H1 (cell line): ENCODE results near the gene GSG1L. TPM values are rescaled to one million over a fixed set of nuclear protein-coding genes. Genes with fewer than 3 reads are reported as not detected.

Source experiments
- CTCF ChIA-PET: fragments of 300-600 bp; sonication (Branson Sonifier 250); formaldehyde crosslinking; loops from one replicate; lab custom pipeline; 2021; ENCODE audit not compliant: partially characterized antibody; lab: Charles Lee
- POLR2A ChIA-PET: fragments of 300-600 bp; sonication (Branson Sonifier 250); formaldehyde crosslinking; loops from one replicate; lab custom pipeline; 2021; ENCODE audit warnings: inconsistent platforms; ENCODE audit not compliant: partially characterized antibody; lab: Charles Lee
- DNase-seq, 2 experiments: peaks; one replicate each; pipeline versions ENCODE4 v3.0.0 to v3.0.0-alpha.2; 2010 to 2022; ENCODE audit warnings: low spot score in 2 of 2, low read depth in 1 of 2, mixed read lengths in 1 of 2
- FAIRE-seq: peaks from 2 replicates; lab custom pipeline; 2011; peaks lifted over from hg19 to GRCh38; lab: Jason Lieb, UNC
- H2AFZ ChIP-seq: 2 replicates; pipeline ENCODE4 v1.8.1; 2012; ENCODE audit warnings: low read length, inconsistent platforms
- H2AK5ac ChIP-seq: 2 replicates; pipeline ENCODE4 v1.6.1; 2013; ENCODE audit warnings: low read depth, low read length
- H2BK120ac ChIP-seq: replicated peaks from 2 replicates; pipeline ENCODE3; 2013; ENCODE audit warnings: low read depth, low read length, inconsistent platforms
- H2BK12ac ChIP-seq: 2 replicates; pipeline ENCODE4 v1.6.1; 2013; ENCODE audit warnings: low read depth, low read length
- H2BK15ac ChIP-seq: 2 replicates; pipeline ENCODE4 v1.6.1; 2013; ENCODE audit warnings: low read length
- H2BK20ac ChIP-seq: 2 replicates; pipeline ENCODE4 v1.6.1; 2013; ENCODE audit warnings: low read length
- H2BK5ac ChIP-seq: 2 replicates; pipeline ENCODE4 v1.6.1; 2013; ENCODE audit warnings: low read depth, low read length
- H3K14ac ChIP-seq: 2 replicates; pipeline ENCODE4 v1.6.1; 2013; ENCODE audit warnings: inconsistent platforms; ENCODE audit not compliant: insufficient read length
- H3K18ac ChIP-seq: 2 replicates; pipeline ENCODE4 v1.6.1; 2013; ENCODE audit warnings: low read length; ENCODE audit errors: extremely low read depth
- H3K23ac ChIP-seq: 2 replicates; pipeline ENCODE4 v1.6.1; 2013; ENCODE audit warnings: inconsistent platforms; ENCODE audit not compliant: insufficient read length
- H3K23me2 ChIP-seq: 2 replicates; pipeline ENCODE4 v1.6.1; 2013; ENCODE audit warnings: low read depth, low read length
- H3K27ac ChIP-seq: 2 replicates; pipeline ENCODE4 v1.6.1; 2011; ENCODE audit warnings: low read depth, low read length, inconsistent platforms
- H3K27me3 ChIP-seq, 4 experiments: replicated peaks in 1 of 4; 1 replicate in 1 of 4; 2 replicates in 3 of 4; pipeline versions ENCODE4 v1.6.1 to v1.8.1; 2011 to 2013; ENCODE audit warnings: low read length in 3 of 4, mild to moderate bottlenecking in 3 of 4, inconsistent platforms in 2 of 4, mixed read lengths in 2 of 4, moderate library complexity in 1 of 4; ENCODE audit not compliant: control insufficient read depth in 3 of 4, insufficient read depth in 3 of 4; ENCODE audit errors: extremely low read depth in 1 of 4
- H3K36me3 ChIP-seq, 4 experiments: 2 replicates each; pipeline versions ENCODE4 v1.6.1 to v1.8.1; 2011 to 2013; ENCODE audit warnings: mild to moderate bottlenecking in 4 of 4, low read length in 3 of 4, moderate library complexity in 2 of 4, control low read depth in 1 of 4, inconsistent platforms in 1 of 4; ENCODE audit not compliant: insufficient read depth in 4 of 4, control insufficient read depth in 2 of 4
- H3K4ac ChIP-seq: replicated peaks from 2 replicates; pipeline ENCODE3; 2013; ENCODE audit warnings: low read length, low read depth, mixed read lengths, inconsistent platforms; ENCODE audit not compliant: insufficient read length
- H3K4me1 ChIP-seq, 4 experiments: replicated peaks in 1 of 4; 1 replicate in 1 of 4; 2 replicates in 3 of 4; pipeline versions ENCODE4 v1.6.1 to v1.8.1; 2011 to 2013; ENCODE audit warnings: low read length in 3 of 4, inconsistent platforms in 2 of 4, mixed read lengths in 1 of 4; ENCODE audit not compliant: insufficient read depth in 4 of 4, control insufficient read depth in 3 of 4
- H3K4me2 ChIP-seq, 2 experiments: 2 replicates each; pipeline versions ENCODE4 v1.6.1 to v1.8.1; 2011 to 2013; ENCODE audit warnings: low read depth in 2 of 2, low read length in 2 of 2, control low read depth in 1 of 2, inconsistent platforms in 1 of 2, mild to moderate bottlenecking in 1 of 2; ENCODE audit not compliant: insufficient read depth in 1 of 2
- H3K4me3 ChIP-seq, 4 experiments: fragments of 200-600, 300-600 bp in 1 of 4; sonication (generic), shearing (Covaris generic), sonication (Bioruptor Twin) in 1 of 4; 2 replicates each; pipeline versions ENCODE4 v1.5.1 to v1.8.1; 2011 to 2016; ENCODE audit warnings: low read length in 4 of 4, low read depth in 3 of 4, control low read depth in 2 of 4, inconsistent platforms in 2 of 4, mild to moderate bottlenecking in 2 of 4, mixed read lengths in 1 of 4, moderate library complexity in 1 of 4; ENCODE audit not compliant: insufficient read depth in 2 of 4; ENCODE audit errors: extremely low read depth in 1 of 4
- H3K56ac ChIP-seq: replicated peaks from 2 replicates; pipeline ENCODE3; 2013; ENCODE audit warnings: low read depth, mild to moderate bottlenecking, mixed read lengths, low read length, inconsistent platforms; ENCODE audit not compliant: insufficient read length
- H3K79me1 ChIP-seq: 2 replicates; pipeline ENCODE4 v1.6.1; 2013; ENCODE audit warnings: low read depth, low read length, control low read depth
- H3K79me2 ChIP-seq, 2 experiments: 2 replicates each; pipeline versions ENCODE4 v1.6.1 to v1.8.1; 2012 to 2013; ENCODE audit warnings: low read length in 2 of 2, mild to moderate bottlenecking in 2 of 2, inconsistent platforms in 1 of 2; ENCODE audit not compliant: insufficient read depth in 2 of 2, control insufficient read depth in 1 of 2
- H3K9ac ChIP-seq, 4 experiments: replicated peaks in 1 of 4; 1 replicate in 1 of 4; 2 replicates in 3 of 4; pipeline versions ENCODE4 v1.6.1 to v1.8.1; 2011 to 2013; ENCODE audit warnings: low read depth in 3 of 4, low read length in 3 of 4, control low read depth in 2 of 4, mild to moderate bottlenecking in 2 of 4, moderate library complexity in 2 of 4, inconsistent platforms in 1 of 4; ENCODE audit errors: extremely low read depth in 1 of 4
- H3K9me3 ChIP-seq, 2 experiments: 2 replicates each; pipeline versions ENCODE4 v1.6.1 to v1.8.1; 2012 to 2013; ENCODE audit warnings: mild to moderate bottlenecking in 2 of 2, moderate library complexity in 2 of 2, control low read depth in 1 of 2, inconsistent platforms in 1 of 2, low read depth in 1 of 2, low read length in 1 of 2, mixed read lengths in 1 of 2; ENCODE audit not compliant: insufficient read depth in 2 of 2
- H4K20me1 ChIP-seq, 2 experiments: replicated peaks in 1 of 2; 2 replicates each; pipeline versions ENCODE3 to v1.8.1; 2011 to 2013; ENCODE audit warnings: inconsistent platforms in 2 of 2, low read length in 2 of 2, mild to moderate bottlenecking in 1 of 2; ENCODE audit not compliant: insufficient read depth in 2 of 2, control insufficient read depth in 1 of 2
- H4K5ac ChIP-seq: 2 replicates; pipeline ENCODE4 v1.6.1; 2013; ENCODE audit warnings: low read length, low read depth, mixed read lengths, inconsistent platforms; ENCODE audit not compliant: insufficient read length
- H4K8ac ChIP-seq: 2 replicates; pipeline ENCODE4 v1.8.0; 2013; ENCODE audit warnings: mild to moderate bottlenecking, moderate library complexity, low read length, inconsistent platforms; ENCODE audit not compliant: insufficient read depth; ENCODE audit errors: extremely low read depth
- H4K91ac ChIP-seq: replicated peaks from 2 replicates; pipeline ENCODE3; 2013; ENCODE audit warnings: low read length, mixed read lengths, inconsistent platforms; ENCODE audit not compliant: insufficient read length
- CTBP2 ChIP-seq: IDR thresholded peaks from 2 replicates; pipeline ENCODE4 v1.7.0; 2011; ENCODE audit warnings: borderline replicate concordance, mild to moderate bottlenecking, moderate library complexity, mixed read lengths, low read length; ENCODE audit not compliant: insufficient read depth, insufficient read length
- RNF2 ChIP-seq: fragments of 200-900, 300-1000 bp; sonication (generic); IDR thresholded peaks from 2 replicates; pipeline ENCODE4 v1.7.1; 2016; ENCODE audit warnings: borderline replicate concordance, low read depth, mild to moderate bottlenecking, antibody characterized with exemption, low read length; ENCODE audit not compliant: poor library complexity, severe bottlenecking; ENCODE audit errors: missing control alignments
- TAF7 ChIP-seq: optimal IDR thresholded peaks from 2 replicates; pipeline ENCODE3; 2011; ENCODE audit warnings: low read depth, mild to moderate bottlenecking, inconsistent platforms, low read length, moderate library complexity, borderline replicate concordance
- TBP ChIP-seq: IDR thresholded peaks from 2 replicates; pipeline ENCODE4 v1.6.1; 2011; ENCODE audit warnings: low read depth, low read length, improper control_type of control experiment
- WGBS, 2 experiments: shearing (Covaris generic) in 1 of 2; methylation state at CpG; one replicate each; pipeline versions ENCODE4 v1.1.6 to v1.1.7; 2013 to 2015; ENCODE audit warnings: low lambda C conversion rate in 2 of 2, mixed read lengths in 2 of 2, inconsistent platforms in 1 of 2, low coverage in 1 of 2, missing lambda C conversion rate in 1 of 2; ENCODE audit not compliant: insufficient replicate concordance in 2 of 2, insufficient coverage in 1 of 2, insufficient read length in 1 of 2; ENCODE audit errors: extremely low coverage in 1 of 2, missing lambda C conversion rate in 1 of 2; 5-methylcytosine and 5-hydroxymethylcytosine counted together
- polyA plus RNA-seq, 7 experiments: library from polyadenylated mRNA; depleted of rRNA in 3 of 7; stranded (reverse) in 5 of 7; unstranded in 2 of 7; fragments of >200 nt in 5 of 7; fragments of 200-250 nt in 2 of 7; gene quantifications; 1 replicate in 5 of 7; 2 replicates in 1 of 7; 4 replicates in 1 of 7; pipeline versions ENCODE4 v1.2.1 to v1.2.3, GENCODE V29; 2011 to 2013; ENCODE audit warnings: missing spikeins in 2 of 7, mixed read lengths in 2 of 7
- total RNA-seq: library from RNA; stranded (reverse); fragmentation: NEBNext Ultra II Directional; extraction: Animal tissue kit (Norgen Biotek cat#: 25700); gene quantifications from 2 replicates; pipeline ENCODE4 v1.2.1, GENCODE V29; 2021

Gene GSG1L
- total and polyA plus RNA-seq, 2 of the 8 experiments (the other 6 are each of a cell fraction or from before 2014, with no cell fraction given), result 0.71 to 1.1 TPM

- no peak overlapping the region for H2AFZ ChIP-seq
- 70% methylated on average over 4 of the region's 4 CpGs; no CpG with 5 or more reads in 1 of the 2 experiments for WGBS, 2 experiments
- TF ChIP-seq TAF7 (no peak), CTBP2 (no peak), TBP (no peak), RNF2 (no peak)
Observed at GRCh38 chr16:28072087-28072486, 8.6 kb upstream of the GSG1L start.

More at GRCh38 chr16:28072087-28072486, 8.6 kb upstream of the GSG1L start:
- no peak overlapping the region for H3K23ac ChIP-seq
- no peak for FAIRE-seq
- no peaks in the 10 kb centered on the region for H3K9me3 ChIP-seq
- H3K79me2 ChIP-seq, result no peaks in the 10 kb centered on the region
- H2BK15ac ChIP-seq, result no peak overlapping the region
- H2AK5ac ChIP-seq, result no peak overlapping the region
- no peaks in the 10 kb centered on the region for H3K36me3 ChIP-seq
- H4K20me1 ChIP-seq, result peaks cover 0 to 2% of the 10 kb centered on the region in 2 experiments
- H2BK20ac ChIP-seq, result no peak overlapping the region
- H3K56ac ChIP-seq, result no peak overlapping the region
- no peaks in the 10 kb centered on the region for H3K79me1 ChIP-seq
- no peak overlapping the region for H3K4me2 ChIP-seq
- no peak overlapping the region for H3K14ac ChIP-seq
- ChIA-PET POLR2A (no interaction called here), CTCF (interaction anchor here (0.5 to 7.4 kb wide), 9 partner anchors 10 to 470 kb away, joined by 3 to 77 read pairs (median 7); no protein-coding TSS in a partner anchor)
- no peak overlapping the region for H2BK120ac ChIP-seq
- no peak for DNase-seq
- H3K4me1 ChIP-seq, result no peaks in the 10 kb centered on the region; a peak in 1 of 7 replicates
- no peak overlapping the region for H2BK5ac ChIP-seq
- H3K27ac ChIP-seq, result no peak overlapping the region
- H3K18ac ChIP-seq, result no peak overlapping the region
- H3K27me3 ChIP-seq, result no peaks in the 10 kb centered on the region
- no peak overlapping the region for H3K9ac ChIP-seq
- no peak overlapping the region for H4K5ac ChIP-seq
- H2BK12ac ChIP-seq, result no peak overlapping the region
- H4K91ac ChIP-seq, result no peak overlapping the region
- H3K23me2 ChIP-seq, result no peaks in the 10 kb centered on the region
- H4K8ac ChIP-seq, result no peak overlapping the region
- H3K4me3 ChIP-seq, result no peak overlapping the region
- H3K4ac ChIP-seq, result no peak overlapping the region
